Adrenal gland (tissue), 5 donors: ENCODE data around the gene AGPAT4.

Source experiments
- CTCF ChIP-seq, 6 experiments: fragments of 450-650 bp in 4 of 6; fragments of 200-600 bp in 2 of 6; sonication (generic) in 1 of 6; IDR thresholded peaks; 1 replicate in 5 of 6; 2 replicates in 1 of 6; pipeline versions ENCODE4 v1.5.1 to v1.8.0; 2016 to 2021; ENCODE audit warnings: antibody characterized with exemption in 6 of 6, mild to moderate bottlenecking in 2 of 6, moderate library complexity in 1 of 6
- POLR2A ChIP-seq, 2 donors: fragments of 450-650 bp; IDR thresholded peaks; one replicate each; pipeline ENCODE4 v1.6.1; 2017; ENCODE audit warnings: antibody characterized with exemption in 2 of 2, mild to moderate bottlenecking in 2 of 2, moderate library complexity in 1 of 2
- donor health status: DM: no; HTN: no; CAD: no.

- TF ChIP-seq CTCF (IDR thresholded peaks at IDR 0.05): no peak
- no peak for TF ChIP-seq POLR2A (IDR thresholded peaks at IDR 0.05)
Measured at GRCh38 chr6:161217628-161218027, 56.2 kb downstream of the AGPAT4 start.
